Measurements from ENCODE around the gene CDC42BPB. TPM values are rescaled to one million over a fixed set of nuclear protein-coding genes. Genes with fewer than 3 reads are reported as not detected.

Gene CDC42BPB
- total RNA-seq, 2 donors from 2014 or later, result 68.0 to 83.4 TPM

GRCh38 chr14:102930753-102931579 is 126.4 kb downstream of the CDC42BPB start:
- Histone ChIP-seq H3K27me3 (peaks cover 5 to 27% of the 10 kb centered on the region in 2 donors), H3K4me1 (peaks cover 0 to 32% of the 10 kb centered on the region in 2 donors), H3K36me3 (peaks cover 11% of the 10 kb centered on the region), H3K27ac (no peak overlapping the region), H3K4me3 (peak overlapping the region in 1 of 2 donors; percentile 53), H3K9me3 (no peaks in the 10 kb centered on the region)
- no peak for TF ChIP-seq CTCF (IDR thresholded peaks at IDR 0.05)
- DNase-seq (ENCODE audit: low spot score), result no peak

GRCh38 chr14:102930138-102930752 is 127.1 kb downstream of the CDC42BPB start:
- Histone ChIP-seq H3K27ac (no peak overlapping the region), H3K4me3 (peak overlapping the region in 1 of 2 donors; percentile 53), H3K4me1 (peaks cover 0 to 32% of the 10 kb centered on the region in 2 donors), H3K27me3 (peaks cover 5 to 27% of the 10 kb centered on the region in 2 donors), H3K36me3 (peaks cover 11% of the 10 kb centered on the region), H3K9me3 (no peaks in the 10 kb centered on the region)
- no peak for DNase-seq (ENCODE audit: low spot score)
- no peak for TF ChIP-seq CTCF (IDR thresholded peaks at IDR 0.05)

DNA sequence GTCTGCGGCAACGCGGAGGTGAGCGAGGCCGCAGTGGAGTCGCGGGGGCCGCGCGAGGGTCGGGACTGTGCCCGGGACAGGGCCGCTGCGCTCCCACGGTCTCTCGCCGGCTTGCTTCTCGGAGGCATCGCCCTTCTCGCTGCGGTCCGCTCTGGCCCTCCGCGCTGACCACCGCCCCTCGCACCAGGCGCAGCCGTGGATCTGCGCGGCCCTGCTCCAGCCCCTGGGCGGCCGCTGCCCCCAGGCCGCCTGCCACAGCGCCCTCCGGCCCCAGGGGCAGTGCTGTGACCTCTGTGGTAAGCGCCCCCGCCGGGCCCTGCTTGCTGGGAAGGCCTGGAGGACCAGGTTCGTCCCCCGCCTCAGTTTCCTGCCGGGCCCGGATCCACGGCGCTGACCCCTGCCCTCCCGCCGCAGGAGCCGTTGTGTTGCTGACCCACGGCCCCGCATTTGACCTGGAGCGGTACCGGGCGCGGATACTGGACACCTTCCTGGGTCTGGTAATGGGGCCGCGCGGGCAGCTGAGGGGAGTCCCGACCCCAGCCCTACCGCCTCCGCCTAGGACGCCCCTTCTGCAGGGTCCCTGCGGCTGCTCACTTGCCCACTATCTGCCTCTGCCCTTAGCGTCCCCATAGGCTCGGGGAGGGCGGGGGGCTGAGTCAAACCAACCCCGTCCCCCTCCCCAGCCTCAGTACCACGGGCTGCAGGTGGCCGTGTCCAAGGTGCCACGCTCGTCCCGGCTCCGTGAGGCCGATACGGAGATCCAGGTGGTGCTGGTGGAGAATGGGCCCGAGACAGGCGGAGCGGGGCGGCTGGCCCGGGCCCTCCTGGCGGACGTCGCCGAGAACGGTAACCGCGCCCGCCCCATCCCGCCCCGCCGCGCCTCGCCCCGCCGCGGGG is 127.9 kb downstream of the CDC42BPB start:
- peaks cover 11% of the 10 kb centered on the region for H3K36me3 ChIP-seq
- H3K4me1 ChIP-seq, result peaks cover 0 to 32% of the 10 kb centered on the region in 2 donors
- H3K27ac ChIP-seq, result no peak overlapping the region
- peaks cover 5 to 27% of the 10 kb centered on the region in 2 donors for H3K27me3 ChIP-seq
- no peaks in the 10 kb centered on the region for H3K9me3 ChIP-seq
- no peak for TF ChIP-seq CTCF (IDR thresholded peaks at IDR 0.05)
- peak overlapping the region in 1 of 2 donors; percentile 53 for H3K4me3 ChIP-seq
- no peak for DNase-seq (ENCODE audit: low spot score)

GRCh38 chr14:102928412-102929240 is 128.7 kb downstream of the CDC42BPB start:
- peaks cover 9% of the 10 kb centered on the region for H3K36me3 ChIP-seq
- no peak overlapping the region for H3K27ac ChIP-seq
- H3K9me3 ChIP-seq, result no peaks in the 10 kb centered on the region
- peaks cover 7 to 34% of the 10 kb centered on the region in 2 donors for H3K27me3 ChIP-seq
- no peak for TF ChIP-seq CTCF (IDR thresholded peaks at IDR 0.05)
- no peak for DNase-seq (ENCODE audit: low spot score)
- peaks cover 0 to 32% of the 10 kb centered on the region in 2 donors for H3K4me1 ChIP-seq
- H3K4me3 ChIP-seq, result peak overlapping the region; percentile 24 to 53
